DND-41 (cell line): ENCODE measurements around the gene GTF2F1.

ENCODE experiments used
- ATAC-seq: fragments of 200-7000 bp; cut with Tn5 transposase; 3 replicates; pipeline ENCODE4 v1.9.1; 2021; ENCODE audit warnings: low read depth; ENCODE audit not compliant: insufficient read depth
- DNase-seq: peaks from one replicate; pipeline ENCODE4 v3.0.0-alpha.2; 2020
- H2AFZ ChIP-seq: 2 replicates; pipeline ENCODE4 v1.6.0; 2012; ENCODE audit warnings: low read depth, low read length
- H3K27ac ChIP-seq: 2 replicates; pipeline ENCODE4 v1.5.1; 2012; ENCODE audit warnings: low read length, inconsistent platforms
- H3K27me3 ChIP-seq: fragments of 200-600 bp; sonication (generic); 2 replicates; pipeline ENCODE4 v1.6.0; 2012; ENCODE audit warnings: low read length, mild to moderate bottlenecking, inconsistent platforms; ENCODE audit not compliant: insufficient read depth, poor library complexity
- H3K36me3 ChIP-seq: 2 replicates; pipeline ENCODE4 v1.5.1; 2012; ENCODE audit warnings: low read length, inconsistent platforms; ENCODE audit not compliant: insufficient read depth
- H3K4me1 ChIP-seq: 2 replicates; pipeline ENCODE4 v1.5.1; 2012; ENCODE audit warnings: mild to moderate bottlenecking, low read length; ENCODE audit not compliant: insufficient read depth
- H3K4me2 ChIP-seq: 2 replicates; pipeline ENCODE4 v1.6.0; 2012; ENCODE audit warnings: mild to moderate bottlenecking, moderate library complexity, low read length, inconsistent platforms; ENCODE audit not compliant: insufficient read depth
- H3K4me3 ChIP-seq, 2 experiments: fragments of 200-600 bp in 1 of 2; shearing (Covaris generic) in 1 of 2; 2 replicates each; pipeline ENCODE4 v1.5.1; 2012 to 2016; ENCODE audit warnings: inconsistent platforms in 2 of 2, low read length in 2 of 2, mild to moderate bottlenecking in 2 of 2, low read depth in 1 of 2, moderate library complexity in 1 of 2
- H3K79me2 ChIP-seq: 2 replicates; pipeline ENCODE4 v1.6.0; 2012; ENCODE audit warnings: low read length, inconsistent platforms; ENCODE audit not compliant: insufficient read depth
- H3K9ac ChIP-seq: 2 replicates; pipeline ENCODE4 v1.6.0; 2012; ENCODE audit warnings: low read depth, mild to moderate bottlenecking, inconsistent platforms, low read length, moderate library complexity
- H3K9me3 ChIP-seq: 2 replicates; pipeline ENCODE4 v1.5.1; 2012; ENCODE audit warnings: low read length, moderate library complexity, mild to moderate bottlenecking, inconsistent platforms; ENCODE audit not compliant: insufficient read depth, severe bottlenecking
- H4K20me1 ChIP-seq: 2 replicates; pipeline ENCODE4 v1.6.0; 2012; ENCODE audit warnings: low read length; ENCODE audit not compliant: insufficient read depth
- CTCF ChIP-seq: IDR thresholded peaks from 2 replicates; pipeline ENCODE4 v1.5.1; 2012; ENCODE audit warnings: borderline replicate concordance, low read length, moderate library complexity, mild to moderate bottlenecking; ENCODE audit not compliant: poor library complexity, severe bottlenecking; ENCODE audit errors: extremely low read depth
- EZH2 ChIP-seq: IDR thresholded peaks from 3 replicates; pipeline ENCODE4 v1.6.1; 2012; ENCODE audit warnings: borderline replicate concordance, low read depth, mild to moderate bottlenecking, moderate library complexity, low read length, inconsistent platforms; ENCODE audit not compliant: severe bottlenecking

The GTF2F1 gene

GRCh38 chr19:6383188-6383587 lies 9.8 kb downstream of the GTF2F1 start:
- DNase-seq (no peak), ATAC-seq (no peak)
- no peak overlapping the region for H3K27ac ChIP-seq
- no peaks in the 10 kb centered on the region for H3K4me1 ChIP-seq
- no peaks in the 10 kb centered on the region for H4K20me1 ChIP-seq
- H3K79me2 ChIP-seq: no peaks in the 10 kb centered on the region
- no peaks in the 10 kb centered on the region for H3K27me3 ChIP-seq
- no peaks in the 10 kb centered on the region for H3K9me3 ChIP-seq
- H3K36me3 ChIP-seq: peaks cover 84% of the 10 kb centered on the region
- no peak overlapping the region for H3K4me2 ChIP-seq
- H2AFZ ChIP-seq: no peak overlapping the region
- H3K9ac ChIP-seq: no peak overlapping the region
- TF ChIP-seq CTCF: no peak
- TF ChIP-seq EZH2: no peak
- H3K4me3 ChIP-seq: no peak overlapping the region

- Histone ChIP-seq H4K20me1 (no peaks in the 10 kb centered on the region), H3K27ac (no peak overlapping the region), H3K4me2 (no peak overlapping the region), H3K4me1 (no peaks in the 10 kb centered on the region), H3K4me3 (no peak overlapping the region), H3K9me3 (no peaks in the 10 kb centered on the region), H3K27me3 (no peaks in the 10 kb centered on the region), H3K9ac (no peak overlapping the region), H3K79me2 (no peaks in the 10 kb centered on the region), H3K36me3 (peaks cover 70% of the 10 kb centered on the region), H2AFZ (no peak overlapping the region)
- DNase-seq (no peak), ATAC-seq (no peak)
- TF ChIP-seq CTCF (no peak), EZH2 (no peak)
Measured at GRCh38 chr19:6381030-6381750, 11.8 kb downstream of the GTF2F1 start.

- Histone ChIP-seq H3K36me3 (peaks cover 68% of the 10 kb centered on the region), H3K27ac (no peak overlapping the region), H3K4me3 (no peak overlapping the region), H3K79me2 (no peaks in the 10 kb centered on the region), H3K9me3 (no peaks in the 10 kb centered on the region), H3K4me1 (no peaks in the 10 kb centered on the region), H3K27me3 (no peaks in the 10 kb centered on the region), H4K20me1 (no peaks in the 10 kb centered on the region; the same call in 1 of the 2 replicates), H3K9ac (no peak overlapping the region), H3K4me2 (no peak overlapping the region), H2AFZ (no peak overlapping the region)
- TF ChIP-seq EZH2 (no peak), CTCF (no peak)
- DNase-seq: no peak
- ATAC-seq: no peak
Measured at GRCh38 chr19:6379744-6380143, 13.2 kb downstream of the GTF2F1 start.
